Neural cell (in vitro differentiated cells): ENCODE data around the gene LACC1. TPM values are rescaled to one million over a fixed set of nuclear protein-coding genes. Genes with fewer than 3 reads are reported as not detected.

Experiments
- H2AFZ ChIP-seq: fragments of 200-600, 300-800 bp; sonication (generic), shearing (Covaris generic); 2 replicates; pipeline ENCODE4 v1.6.0; 2014; ENCODE audit warnings: low read depth, mild to moderate bottlenecking, antibody characterized with exemption, low read length, moderate library complexity
- H3F3A ChIP-seq: fragments of 200-600 bp; shearing (Covaris generic); 2 replicates; pipeline ENCODE4 v1.6.1; 2016; ENCODE audit warnings: mild to moderate bottlenecking, moderate library complexity, mixed read lengths, antibody characterized with exemption, low read length; ENCODE audit not compliant: insufficient read depth, poor library complexity, severe bottlenecking
- H3K27ac ChIP-seq: fragments of 200-600, 300-800 bp; sonication (generic), shearing (Covaris generic); 2 replicates; pipeline ENCODE4 v1.5.1; 2014; ENCODE audit warnings: mild to moderate bottlenecking, low read length, moderate library complexity
- H3K27me3 ChIP-seq: fragments of 300-800, 200-600 bp; sonication (generic), shearing (Covaris generic); 2 replicates; pipeline ENCODE4 v1.6.0; 2014; ENCODE audit warnings: mild to moderate bottlenecking, low read depth, low read length, moderate library complexity; ENCODE audit not compliant: insufficient read depth
- H3K36me3 ChIP-seq: fragments of 300-800, 200-600 bp; sonication (generic), shearing (Covaris generic); 2 replicates; pipeline ENCODE4 v1.5.1; 2014; ENCODE audit warnings: mild to moderate bottlenecking, antibody characterized with exemption, low read length, moderate library complexity; ENCODE audit not compliant: insufficient read depth
- H3K4me2 ChIP-seq: fragments of 300-800, 200-600 bp; sonication (generic), shearing (Covaris generic); 2 replicates; pipeline ENCODE4 v1.6.0; 2014; ENCODE audit warnings: mild to moderate bottlenecking, low read length
- H3K4me3 ChIP-seq: fragments of 300-800, 200-600 bp; sonication (generic), shearing (Covaris generic); 2 replicates; pipeline ENCODE4 v1.5.1; 2014; ENCODE audit warnings: mild to moderate bottlenecking, low read length, moderate library complexity
- H3K79me2 ChIP-seq: fragments of 200-600 bp; shearing (Covaris generic); replicated peaks from 2 replicates; pipeline ENCODE4 v1.6.0; 2014; ENCODE audit warnings: mild to moderate bottlenecking, low read length, moderate library complexity; ENCODE audit not compliant: insufficient read depth
- H3K9ac ChIP-seq: fragments of 300-800, 200-600 bp; sonication (generic), shearing (Covaris generic); 2 replicates; pipeline ENCODE4 v1.6.1; 2016; ENCODE audit warnings: mild to moderate bottlenecking, low read length, mixed read lengths
- H3K9me2 ChIP-seq: fragments of 200-600 bp; shearing (Covaris generic); 2 replicates; pipeline ENCODE4 v1.6.1; 2016; ENCODE audit warnings: mild to moderate bottlenecking, low read length, mixed read lengths; ENCODE audit not compliant: insufficient read depth
- H3K9me3 ChIP-seq: fragments of 200-600, 300-800 bp; sonication (generic), shearing (Covaris generic); 2 replicates; pipeline ENCODE4 v1.6.1; 2016; ENCODE audit warnings: mild to moderate bottlenecking, mixed run types, low read length, moderate library complexity, mixed read lengths
- H4K20me1 ChIP-seq: fragments of 200-600 bp; shearing (Covaris generic); 2 replicates; pipeline ENCODE4 v1.6.1; 2016; ENCODE audit warnings: mild to moderate bottlenecking, mixed run types; ENCODE audit not compliant: insufficient read depth
- CTCF ChIP-seq: fragments of 450-650 bp; IDR thresholded peaks from 2 replicates; pipeline ENCODE4 v1.5.1; 2014; ENCODE audit warnings: antibody characterized with exemption, mild to moderate bottlenecking, moderate library complexity; ENCODE audit not compliant: poor library complexity, severe bottlenecking
- EP300 ChIP-seq: fragments of 450-650 bp; conservative IDR thresholded peaks from 2 replicates; pipeline ENCODE4 v1.6.1; 2014; ENCODE audit warnings: antibody characterized with exemption, mild to moderate bottlenecking, moderate library complexity; ENCODE audit not compliant: poor library complexity, severe bottlenecking
- EZH2 ChIP-seq: fragments of 200-600, 300-800 bp; shearing (Covaris generic), sonication (generic); IDR thresholded peaks from 2 replicates; pipeline ENCODE4 v1.6.1; 2014; ENCODE audit warnings: antibody characterized with exemption, low read length, borderline replicate concordance, mild to moderate bottlenecking; ENCODE audit not compliant: insufficient read depth, poor library complexity, severe bottlenecking
- MXI1 ChIP-seq: fragments of 450-650 bp; conservative IDR thresholded peaks from 2 replicates; pipeline ENCODE4 v1.6.1; 2014; ENCODE audit warnings: antibody characterized with exemption, mild to moderate bottlenecking; ENCODE audit not compliant: poor library complexity, severe bottlenecking
- POLR2AphosphoS5 ChIP-seq: IDR thresholded peaks from 2 replicates; pipeline ENCODE4 v1.6.1; 2012
- RAD21 ChIP-seq: fragments of 450-650 bp; conservative IDR thresholded peaks from 2 replicates; pipeline ENCODE4 v1.6.1; 2014; ENCODE audit warnings: antibody characterized with exemption, mild to moderate bottlenecking, moderate library complexity
- REST ChIP-seq: IDR thresholded peaks from 2 replicates; pipeline ENCODE4 v1.6.1; 2012; ENCODE audit warnings: borderline replicate concordance
- SMC3 ChIP-seq: fragments of 450-650 bp; conservative IDR thresholded peaks from 2 replicates; pipeline ENCODE4 v1.6.1; 2014; ENCODE audit warnings: antibody characterized with exemption, mild to moderate bottlenecking, moderate library complexity; ENCODE audit not compliant: poor library complexity
- TAF1 ChIP-seq: IDR thresholded peaks from 2 replicates; pipeline ENCODE4 v1.6.1; 2012; ENCODE audit warnings: low read depth
- polyA plus RNA-seq: library from polyadenylated mRNA; depleted of rRNA; stranded (reverse); fragments of >200 nt; gene quantifications from 2 replicates; pipeline ENCODE4 v1.2.3, GENCODE V29; 2014

Gene LACC1
- polyA plus RNA-seq, 1 donor from 2014 or later = 2.2 TPM

- H3F3A ChIP-seq = no peaks in the 10 kb centered on the region
- no peak overlapping the region for H3K27ac ChIP-seq
- TF ChIP-seq CTCF = no peak
- TF ChIP-seq MXI1 = no peak
- no peak for TF ChIP-seq RAD21
- TF ChIP-seq POLR2AphosphoS5 = no peak
- TF ChIP-seq TAF1 = no peak
- TF ChIP-seq SMC3 = no peak
- TF ChIP-seq EZH2 = no peak
- no peak for TF ChIP-seq REST
- no peak for TF ChIP-seq EP300
- no peaks in the 10 kb centered on the region for H3K27me3 ChIP-seq
- H3K9me3 ChIP-seq = no peaks in the 10 kb centered on the region
- no peak overlapping the region for H3K4me2 ChIP-seq
- H4K20me1 ChIP-seq = no peaks in the 10 kb centered on the region
- H3K79me2 ChIP-seq = no peaks in the 10 kb centered on the region
- H3K4me3 ChIP-seq = no peak overlapping the region
- no peaks in the 10 kb centered on the region for H3K36me3 ChIP-seq
- H3K9ac ChIP-seq = no peak overlapping the region
- H3K9me2 ChIP-seq = no peaks in the 10 kb centered on the region
- H2AFZ ChIP-seq = no peak overlapping the region
These were observed 45.0 kb downstream of the LACC1 start for GRCh38 chr13:43924549-43925245.

- no peaks in the 10 kb centered on the region for H3F3A ChIP-seq
- no peaks in the 10 kb centered on the region for H4K20me1 ChIP-seq
- H2AFZ ChIP-seq = no peak overlapping the region
- no peaks in the 10 kb centered on the region for H3K9me2 ChIP-seq
- TF ChIP-seq TAF1 = no peak
- no peak for TF ChIP-seq RAD21
- TF ChIP-seq CTCF = no peak
- TF ChIP-seq POLR2AphosphoS5 = no peak
- no peak for TF ChIP-seq SMC3
- no peak for TF ChIP-seq MXI1
- no peak for TF ChIP-seq REST
- TF ChIP-seq EZH2 = no peak
- TF ChIP-seq EP300 = no peak
- no peak overlapping the region for H3K4me3 ChIP-seq
- no peaks in the 10 kb centered on the region for H3K9me3 ChIP-seq
- H3K27ac ChIP-seq = no peak overlapping the region
- no peaks in the 10 kb centered on the region for H3K36me3 ChIP-seq
- H3K27me3 ChIP-seq = no peaks in the 10 kb centered on the region
- no peak overlapping the region for H3K4me2 ChIP-seq
- H3K79me2 ChIP-seq = no peaks in the 10 kb centered on the region
- no peak overlapping the region for H3K9ac ChIP-seq
These were observed 50.2 kb downstream of the LACC1 start for GRCh38 chr13:43929947-43930346.
